NB4 (cell line): ENCODE measurements around the gene SDK2.

Experiments used
- MYC ChIP-seq: IDR thresholded peaks from 2 replicates; pipeline ENCODE4 v1.6.1; 2011; ENCODE audit warnings: low read depth, low read length
- TF ChIP-seq, protein P1 (sequence below): IDR thresholded peaks from one replicate; pipeline ENCODE4 v1.5.1; 2012; ENCODE audit warnings: low read depth, low read length

- TF ChIP-seq, protein P1, sequence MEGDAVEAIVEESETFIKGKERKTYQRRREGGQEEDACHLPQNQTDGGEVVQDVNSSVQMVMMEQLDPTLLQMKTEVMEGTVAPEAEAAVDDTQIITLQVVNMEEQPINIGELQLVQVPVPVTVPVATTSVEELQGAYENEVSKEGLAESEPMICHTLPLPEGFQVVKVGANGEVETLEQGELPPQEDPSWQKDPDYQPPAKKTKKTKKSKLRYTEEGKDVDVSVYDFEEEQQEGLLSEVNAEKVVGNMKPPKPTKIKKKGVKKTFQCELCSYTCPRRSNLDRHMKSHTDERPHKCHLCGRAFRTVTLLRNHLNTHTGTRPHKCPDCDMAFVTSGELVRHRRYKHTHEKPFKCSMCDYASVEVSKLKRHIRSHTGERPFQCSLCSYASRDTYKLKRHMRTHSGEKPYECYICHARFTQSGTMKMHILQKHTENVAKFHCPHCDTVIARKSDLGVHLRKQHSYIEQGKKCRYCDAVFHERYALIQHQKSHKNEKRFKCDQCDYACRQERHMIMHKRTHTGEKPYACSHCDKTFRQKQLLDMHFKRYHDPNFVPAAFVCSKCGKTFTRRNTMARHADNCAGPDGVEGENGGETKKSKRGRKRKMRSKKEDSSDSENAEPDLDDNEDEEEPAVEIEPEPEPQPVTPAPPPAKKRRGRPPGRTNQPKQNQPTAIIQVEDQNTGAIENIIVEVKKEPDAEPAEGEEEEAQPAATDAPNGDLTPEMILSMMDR, result no peak
- no peak for TF ChIP-seq MYC
Measured at GRCh38 chr17:73378974-73379470, 265.2 kb downstream of the SDK2 start.
